Neural progenitor cell (in vitro differentiated cells): Measurements from ENCODE around the gene TCEAL1. TPM values are rescaled to one million over a fixed set of nuclear protein-coding genes. Genes with fewer than 3 reads are reported as not detected.

Experiments
- DNase-seq: peaks from one replicate; pipeline ENCODE4 v3.0.0-alpha.2; 2016; ENCODE audit warnings: low spot score
- H2AFZ ChIP-seq: fragments of 200-600 bp; sonication (generic); replicated peaks from 2 replicates; pipeline ENCODE4 v1.6.1; 2016; ENCODE audit warnings: antibody characterized with exemption
- H3F3A ChIP-seq: fragments of 200-600 bp; sonication (generic); 2 replicates; pipeline ENCODE4 v1.6.1; 2016; ENCODE audit warnings: antibody characterized with exemption, low read depth
- H3K27ac ChIP-seq: fragments of 200-600 bp; sonication (generic); 2 replicates; pipeline ENCODE4 v1.5.1; 2016; ENCODE audit warnings: mild to moderate bottlenecking
- H3K27me3 ChIP-seq: fragments of 200-600 bp; sonication (generic); 2 replicates; pipeline ENCODE4 v1.6.1; 2016; ENCODE audit warnings: mild to moderate bottlenecking, moderate library complexity
- H3K36me3 ChIP-seq: fragments of 200-600 bp; sonication (generic); 2 replicates; pipeline ENCODE4 v1.5.1; 2016
- H3K4me1 ChIP-seq: fragments of 200-600 bp; sonication (generic); 2 replicates; pipeline ENCODE4 v1.6.1; 2016; ENCODE audit warnings: mixed run types
- H3K4me2 ChIP-seq: fragments of 200-600 bp; sonication (generic); 2 replicates; pipeline ENCODE4 v1.6.1; 2016
- H3K4me3 ChIP-seq: fragments of 200-600 bp; sonication (generic); 2 replicates; pipeline ENCODE4 v1.5.1; 2016
- H3K79me2 ChIP-seq: fragments of 200-600 bp; sonication (generic); 2 replicates; pipeline ENCODE4 v1.6.1; 2016; ENCODE audit warnings: low read depth
- H3K9ac ChIP-seq: fragments of 200-600 bp; sonication (generic); 2 replicates; pipeline ENCODE4 v1.6.1; 2016
- H3K9me3 ChIP-seq: fragments of 200-600 bp; sonication (generic); 2 replicates; pipeline ENCODE4 v1.5.1; 2016; ENCODE audit warnings: low read depth
- H4K20me1 ChIP-seq: fragments of 200-600 bp; sonication (generic); 2 replicates; pipeline ENCODE4 v1.6.1; 2016; ENCODE audit warnings: low read depth
- H3K27ac Mint-ChIP-seq: 3 replicates; pipeline ENCODE4 v1.8.0; 2021; ENCODE audit warnings: mixed read lengths
- H3K27me3 Mint-ChIP-seq: 2 replicates; pipeline ENCODE4 v1.8.0; 2022; ENCODE audit warnings: low read depth, mild to moderate bottlenecking, inconsistent platforms, moderate library complexity, mixed read lengths; ENCODE audit not compliant: insufficient read depth
- H3K36me3 Mint-ChIP-seq: 3 replicates; pipeline ENCODE4 v1.8.0; 2021; ENCODE audit warnings: mixed read lengths
- H3K4me1 Mint-ChIP-seq: 3 replicates; pipeline ENCODE4 v1.8.0; 2021; ENCODE audit warnings: mixed read lengths
- H3K4me3 Mint-ChIP-seq: 3 replicates; pipeline ENCODE4 v1.8.0; 2021; ENCODE audit warnings: mild to moderate bottlenecking, moderate library complexity, mixed read lengths
- H3K9me3 Mint-ChIP-seq: 3 replicates; pipeline ENCODE4 v1.8.0; 2020; ENCODE audit warnings: mixed read lengths
- EZH2 ChIP-seq: fragments of 200-600 bp; sonication (generic); IDR thresholded peaks from 2 replicates; pipeline ENCODE4 v1.6.1; 2017; ENCODE audit warnings: antibody characterized with exemption, mild to moderate bottlenecking, moderate library complexity
- EZH2phosphoT487 ChIP-seq: fragments of 200-600 bp; sonication (generic); IDR thresholded peaks from 2 replicates; pipeline ENCODE4 v1.6.1; 2017; ENCODE audit warnings: antibody characterized with exemption
- total RNA-seq: library from RNA; depleted of rRNA; stranded (reverse); fragments of >200 nt; gene quantifications from 2 replicates; pipeline ENCODE4 v1.2.3, GENCODE V29; 2015; ENCODE audit warnings: low replicate concordance
- TF ChIP-seq, protein P1 (sequence below): fragments of 200-600 bp; sonication (generic); IDR thresholded peaks from 2 replicates; pipeline ENCODE4 v1.5.1; 2017; ENCODE audit warnings: antibody characterized with exemption, mild to moderate bottlenecking

Gene TCEAL1
- total RNA-seq, 1 donor from 2014 or later: 15.4 TPM

DNA sequence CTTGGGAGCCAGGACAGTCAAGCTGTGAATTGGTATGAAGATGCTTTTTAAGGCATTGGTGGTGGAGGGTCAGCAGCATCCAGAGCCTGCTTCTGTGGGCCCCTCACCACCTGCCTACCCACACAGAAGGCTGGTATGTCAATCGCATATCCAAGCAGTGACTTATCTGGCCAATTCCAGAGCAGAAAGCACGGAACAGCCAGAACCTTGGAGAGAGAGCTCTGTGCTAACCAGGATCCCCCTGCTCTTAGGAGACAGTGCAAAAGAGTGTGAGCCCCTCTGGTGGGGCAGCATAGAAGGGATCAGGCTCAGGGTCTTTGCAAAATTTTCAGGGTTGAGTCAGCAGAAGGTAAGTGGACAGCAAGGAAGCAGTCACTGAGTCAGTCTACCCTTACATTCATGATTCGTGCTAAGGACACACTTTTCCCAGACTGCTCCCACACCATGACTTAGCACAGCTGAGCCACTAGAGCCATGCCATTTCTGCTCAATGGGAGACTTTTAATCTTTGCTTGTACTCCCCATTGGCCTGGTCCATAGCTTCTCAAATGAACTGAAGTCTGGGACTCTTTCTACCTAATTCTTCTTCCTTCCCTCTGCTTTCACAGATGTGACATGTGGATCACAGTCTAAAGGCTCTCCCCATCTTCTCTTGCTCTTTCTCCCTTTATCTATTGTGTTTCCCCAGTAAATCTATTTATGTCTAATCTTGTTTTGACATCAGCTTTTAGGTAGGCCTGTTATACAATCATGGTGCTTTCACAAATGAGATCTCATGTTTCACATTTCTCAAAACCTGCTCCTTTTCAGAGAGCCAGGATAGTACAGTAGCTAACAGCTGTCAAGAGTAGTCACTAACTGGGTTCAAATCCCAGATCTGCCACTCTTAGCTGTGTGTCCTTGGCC is 37.7 kb downstream of the TCEAL1 start:
- no peak overlapping the region for H3K4me3 Mint-ChIP-seq
- H3K36me3 Mint-ChIP-seq: no peaks in the 10 kb centered on the region
- no peaks in the 10 kb centered on the region for H3K9me3 ChIP-seq
- no peak for TF ChIP-seq EZH2
- TF ChIP-seq EZH2phosphoT487: no peak
- TF ChIP-seq, protein P1, sequence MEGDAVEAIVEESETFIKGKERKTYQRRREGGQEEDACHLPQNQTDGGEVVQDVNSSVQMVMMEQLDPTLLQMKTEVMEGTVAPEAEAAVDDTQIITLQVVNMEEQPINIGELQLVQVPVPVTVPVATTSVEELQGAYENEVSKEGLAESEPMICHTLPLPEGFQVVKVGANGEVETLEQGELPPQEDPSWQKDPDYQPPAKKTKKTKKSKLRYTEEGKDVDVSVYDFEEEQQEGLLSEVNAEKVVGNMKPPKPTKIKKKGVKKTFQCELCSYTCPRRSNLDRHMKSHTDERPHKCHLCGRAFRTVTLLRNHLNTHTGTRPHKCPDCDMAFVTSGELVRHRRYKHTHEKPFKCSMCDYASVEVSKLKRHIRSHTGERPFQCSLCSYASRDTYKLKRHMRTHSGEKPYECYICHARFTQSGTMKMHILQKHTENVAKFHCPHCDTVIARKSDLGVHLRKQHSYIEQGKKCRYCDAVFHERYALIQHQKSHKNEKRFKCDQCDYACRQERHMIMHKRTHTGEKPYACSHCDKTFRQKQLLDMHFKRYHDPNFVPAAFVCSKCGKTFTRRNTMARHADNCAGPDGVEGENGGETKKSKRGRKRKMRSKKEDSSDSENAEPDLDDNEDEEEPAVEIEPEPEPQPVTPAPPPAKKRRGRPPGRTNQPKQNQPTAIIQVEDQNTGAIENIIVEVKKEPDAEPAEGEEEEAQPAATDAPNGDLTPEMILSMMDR: no peak
- peaks cover 12% of the 10 kb centered on the region for H3F3A ChIP-seq
- no peaks in the 10 kb centered on the region for H3K9me3 Mint-ChIP-seq
- no peak overlapping the region for H2AFZ ChIP-seq
- H3K4me2 ChIP-seq: no peak overlapping the region
- no peaks in the 10 kb centered on the region for H3K36me3 ChIP-seq
- no peak overlapping the region for H3K9ac ChIP-seq
- no peak overlapping the region for H3K4me3 ChIP-seq
- no peak for DNase-seq
- H3K4me1 Mint-ChIP-seq: no peaks in the 10 kb centered on the region
- no peak overlapping the region for H3K27ac ChIP-seq
- peaks cover 16% of the 10 kb centered on the region for H3K4me1 ChIP-seq
- no peaks in the 10 kb centered on the region for H4K20me1 ChIP-seq
- H3K79me2 ChIP-seq: no peaks in the 10 kb centered on the region
- H3K27ac Mint-ChIP-seq: no peak overlapping the region
- no peaks in the 10 kb centered on the region for H3K27me3 Mint-ChIP-seq
- no peaks in the 10 kb centered on the region for H3K27me3 ChIP-seq

DNA sequence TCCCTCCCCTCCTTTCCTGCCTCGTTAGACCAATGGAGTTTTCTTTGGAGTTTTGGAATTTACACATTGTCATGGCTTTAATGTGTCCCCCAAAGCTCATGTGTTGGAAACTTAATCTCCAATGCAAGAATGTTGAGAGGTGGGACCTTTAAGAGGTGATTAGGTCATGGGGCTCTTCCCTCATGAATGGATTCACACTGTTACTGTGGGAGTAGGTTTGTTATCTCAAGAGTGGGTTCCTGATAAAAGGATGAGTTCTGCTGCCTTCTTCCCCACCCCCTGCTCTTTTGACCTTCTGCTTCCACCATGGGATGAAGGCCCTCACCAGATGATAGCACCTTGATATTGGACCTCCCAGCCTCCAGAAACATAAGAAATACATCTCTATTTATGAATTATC is 41.0 kb downstream of the TCEAL1 start:
- Mint-ChIP-seq H3K4me3 (no peak overlapping the region), H3K36me3 (no peaks in the 10 kb centered on the region), H3K9me3 (no peaks in the 10 kb centered on the region), H3K27ac (no peak overlapping the region), H3K27me3 (peaks cover 6% of the 10 kb centered on the region), H3K4me1 (no peaks in the 10 kb centered on the region)
- no peaks in the 10 kb centered on the region for H3K27me3 ChIP-seq
- no peaks in the 10 kb centered on the region for H3K79me2 ChIP-seq
- peaks cover 4% of the 10 kb centered on the region for H3K4me1 ChIP-seq
- no peak overlapping the region for H3K27ac ChIP-seq
- TF ChIP-seq EZH2phosphoT487 (no peak), EZH2 (no peak)
- TF ChIP-seq, protein P1: no peak
- no peaks in the 10 kb centered on the region for H3K36me3 ChIP-seq
- no peak overlapping the region for H3K4me2 ChIP-seq
- H4K20me1 ChIP-seq: peaks cover 6% of the 10 kb centered on the region
- H3K9me3 ChIP-seq: no peaks in the 10 kb centered on the region
- no peak overlapping the region for H3K4me3 ChIP-seq
- no peak for DNase-seq
- H3F3A ChIP-seq: peaks cover 14% of the 10 kb centered on the region
- no peak overlapping the region for H3K9ac ChIP-seq
- H2AFZ ChIP-seq: no peak overlapping the region

DNA sequence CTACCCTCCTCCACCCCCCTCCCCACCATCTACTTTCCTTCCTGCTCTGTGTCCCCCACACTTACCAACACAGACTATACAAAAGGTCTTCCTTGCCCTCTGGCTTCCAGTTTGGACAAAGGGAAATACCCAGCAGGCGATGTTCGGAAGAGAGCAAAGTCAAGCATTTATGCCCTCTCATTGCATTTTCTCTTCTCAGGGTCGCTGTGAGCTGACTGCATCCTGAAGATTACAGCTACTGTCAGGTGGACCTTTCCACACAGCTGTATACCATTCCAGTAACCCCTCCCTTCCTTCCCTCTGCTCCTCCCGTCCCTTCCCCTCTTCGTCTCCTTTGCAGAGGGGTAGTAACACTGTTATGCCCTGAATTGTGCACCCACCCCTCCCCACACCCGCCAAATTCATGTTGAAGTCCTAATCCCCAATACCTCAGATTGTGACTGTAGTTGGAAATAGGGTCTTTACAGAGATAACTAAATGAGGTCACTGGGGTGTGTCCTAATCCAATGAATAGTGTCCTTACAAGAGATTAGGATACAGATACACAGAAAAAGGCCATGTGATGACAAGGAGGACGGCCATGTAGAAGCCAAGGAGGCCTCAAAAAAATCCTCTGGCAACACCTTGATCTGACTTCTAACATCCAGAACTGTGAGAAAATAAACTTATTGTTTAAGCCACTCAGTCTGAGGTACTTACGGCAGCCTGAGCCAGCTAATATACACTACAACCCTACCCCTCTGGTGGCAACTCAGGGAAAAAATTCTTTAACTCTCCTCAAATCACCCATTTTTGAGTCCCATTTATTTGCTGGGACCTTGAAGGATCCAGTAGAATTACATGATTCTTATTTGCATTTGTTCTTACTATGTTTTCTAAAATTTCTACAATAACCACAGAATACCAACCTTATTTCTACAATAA is 46.0 kb downstream of the TCEAL1 start:
- TF ChIP-seq EZH2 (no peak), EZH2phosphoT487 (no peak)
- TF ChIP-seq, protein P1: peak; percentile 19
- peak; percentile 49 for DNase-seq
- peak overlapping the region; percentile 32 for H3K4me2 ChIP-seq
- H3K9me3 Mint-ChIP-seq: no peaks in the 10 kb centered on the region
- H3K27me3 ChIP-seq: no peaks in the 10 kb centered on the region
- H3K79me2 ChIP-seq: peaks cover 11% of the 10 kb centered on the region
- H3K4me1 ChIP-seq: peaks cover 18% of the 10 kb centered on the region
- H3K36me3 Mint-ChIP-seq: peaks cover 11% of the 10 kb centered on the region
- peak overlapping the region; percentile 21 for H3K27ac ChIP-seq
- peaks cover 6% of the 10 kb centered on the region for H3K27me3 Mint-ChIP-seq
- peaks cover 21% of the 10 kb centered on the region for H3K36me3 ChIP-seq
- no peak overlapping the region for H3K27ac Mint-ChIP-seq
- H3K4me3 Mint-ChIP-seq: no peak overlapping the region
- no peak overlapping the region for H2AFZ ChIP-seq
- H3K4me3 ChIP-seq: no peak overlapping the region
- H4K20me1 ChIP-seq: peaks cover 49% of the 10 kb centered on the region
- no peaks in the 10 kb centered on the region for H3K9me3 ChIP-seq
- H3F3A ChIP-seq: peaks cover 63% of the 10 kb centered on the region
- peaks cover 5% of the 10 kb centered on the region for H3K4me1 Mint-ChIP-seq
- no peak overlapping the region for H3K9ac ChIP-seq
